Nephron progenitor cell (in vitro differentiated cells): ENCODE results near the gene ESF1.

ENCODE experiments used
- DNase-seq: peaks from one replicate; pipeline ENCODE4 v3.0.0; 2021
- H3K27ac Mint-ChIP-seq: 2 replicates; pipeline ENCODE4 v1.8.0; 2021; ENCODE audit warnings: mild to moderate bottlenecking, moderate library complexity, mixed read lengths
- H3K27me3 Mint-ChIP-seq: 2 replicates; pipeline ENCODE4 v1.8.0; 2021; ENCODE audit warnings: mild to moderate bottlenecking, low read depth, mixed read lengths; ENCODE audit not compliant: poor library complexity
- H3K36me3 Mint-ChIP-seq: 2 replicates; pipeline ENCODE4 v1.8.0; 2021; ENCODE audit warnings: low read depth, mixed read lengths
- H3K4me1 Mint-ChIP-seq: 2 replicates; pipeline ENCODE4 v1.8.0; 2021; ENCODE audit warnings: mixed read lengths
- H3K4me3 Mint-ChIP-seq: 2 replicates; pipeline ENCODE4 v1.8.0; 2021; ENCODE audit warnings: mild to moderate bottlenecking, moderate library complexity, mixed read lengths
- H3K9me3 Mint-ChIP-seq: 2 replicates; pipeline ENCODE4 v1.8.0; 2021; ENCODE audit warnings: mild to moderate bottlenecking, moderate library complexity, mixed read lengths
- TF ChIP-seq, protein P1 (sequence below): fragments of 200-600 bp; sonication (generic); IDR thresholded peaks from 2 replicates; pipeline ENCODE4 v1.5.0; 2021; ENCODE audit warnings: antibody characterized with exemption

ESF1 gene

GRCh38 chr20:13701486-13701885 is 83.2 kb downstream of the ESF1 start:
- no peak for DNase-seq
- Mint-ChIP-seq H3K4me1 (no peaks in the 10 kb centered on the region), H3K27me3 (peaks cover 2% of the 10 kb centered on the region), H3K36me3 (no peaks in the 10 kb centered on the region), H3K4me3 (no peak overlapping the region), H3K27ac (no peak overlapping the region), H3K9me3 (peaks cover 1% of the 10 kb centered on the region)
- TF ChIP-seq, protein P1, sequence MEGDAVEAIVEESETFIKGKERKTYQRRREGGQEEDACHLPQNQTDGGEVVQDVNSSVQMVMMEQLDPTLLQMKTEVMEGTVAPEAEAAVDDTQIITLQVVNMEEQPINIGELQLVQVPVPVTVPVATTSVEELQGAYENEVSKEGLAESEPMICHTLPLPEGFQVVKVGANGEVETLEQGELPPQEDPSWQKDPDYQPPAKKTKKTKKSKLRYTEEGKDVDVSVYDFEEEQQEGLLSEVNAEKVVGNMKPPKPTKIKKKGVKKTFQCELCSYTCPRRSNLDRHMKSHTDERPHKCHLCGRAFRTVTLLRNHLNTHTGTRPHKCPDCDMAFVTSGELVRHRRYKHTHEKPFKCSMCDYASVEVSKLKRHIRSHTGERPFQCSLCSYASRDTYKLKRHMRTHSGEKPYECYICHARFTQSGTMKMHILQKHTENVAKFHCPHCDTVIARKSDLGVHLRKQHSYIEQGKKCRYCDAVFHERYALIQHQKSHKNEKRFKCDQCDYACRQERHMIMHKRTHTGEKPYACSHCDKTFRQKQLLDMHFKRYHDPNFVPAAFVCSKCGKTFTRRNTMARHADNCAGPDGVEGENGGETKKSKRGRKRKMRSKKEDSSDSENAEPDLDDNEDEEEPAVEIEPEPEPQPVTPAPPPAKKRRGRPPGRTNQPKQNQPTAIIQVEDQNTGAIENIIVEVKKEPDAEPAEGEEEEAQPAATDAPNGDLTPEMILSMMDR, result no peak

DNA sequence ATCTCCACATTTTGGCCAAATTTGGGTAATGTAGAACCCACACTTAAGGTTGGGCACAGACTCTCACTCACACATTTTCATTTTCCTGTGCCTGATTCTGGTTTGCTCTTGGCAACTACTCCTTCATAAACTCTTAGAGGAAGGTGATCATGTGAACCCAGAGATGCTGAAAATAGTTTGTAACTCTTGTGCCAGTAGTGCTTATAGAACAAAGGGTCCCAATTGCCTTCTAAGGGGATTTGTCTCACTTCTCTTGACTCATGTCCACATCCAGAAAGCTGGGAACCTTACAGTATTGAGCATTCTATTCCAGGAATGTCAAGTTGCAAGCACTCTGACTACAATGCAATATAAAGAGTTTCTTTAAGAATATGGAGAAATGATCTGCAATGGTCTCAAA is 84.0 kb downstream of the ESF1 start:
- no peaks in the 10 kb centered on the region for H3K4me1 Mint-ChIP-seq
- no peak overlapping the region for H3K4me3 Mint-ChIP-seq
- H3K27me3 Mint-ChIP-seq, result no peaks in the 10 kb centered on the region
- no peak overlapping the region for H3K27ac Mint-ChIP-seq
- H3K36me3 Mint-ChIP-seq, result no peaks in the 10 kb centered on the region
- no peaks in the 10 kb centered on the region for H3K9me3 Mint-ChIP-seq
- no peak for DNase-seq
- TF ChIP-seq, protein P1, result no peak

DNA sequence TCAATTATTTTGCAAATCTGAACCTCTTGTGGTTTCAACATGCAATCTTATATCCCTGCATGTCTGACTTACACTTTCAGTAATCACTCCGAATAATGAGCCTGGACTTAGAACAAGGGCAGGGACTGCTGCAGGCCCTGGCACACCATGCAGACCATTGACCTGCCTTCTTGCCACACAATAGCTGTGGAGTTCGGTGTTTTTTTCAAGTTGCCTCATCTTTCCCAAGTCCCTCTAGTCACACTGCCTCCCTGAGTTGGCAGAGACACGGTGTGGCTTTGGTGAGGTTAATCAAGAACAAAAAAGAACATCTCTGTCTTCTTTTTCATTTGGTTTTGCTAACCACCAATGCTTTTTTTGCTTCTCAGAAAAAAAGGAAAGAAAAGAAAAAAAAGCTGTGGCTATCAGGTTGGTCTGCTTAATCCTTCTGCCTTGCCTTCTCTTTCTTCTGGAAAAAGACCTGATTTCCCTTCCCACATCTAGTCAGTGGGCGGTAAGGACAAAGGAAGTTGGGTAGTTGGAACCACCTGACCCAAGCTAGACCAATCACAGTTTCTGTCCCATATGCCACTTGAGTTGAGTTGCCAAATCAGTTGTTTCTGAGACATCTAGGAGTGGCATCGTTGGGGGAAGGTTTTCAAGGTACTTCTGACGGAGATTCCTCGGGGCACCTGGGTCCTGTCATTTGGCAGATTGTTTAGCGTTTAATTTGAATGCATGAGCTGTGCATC is 90.1 kb downstream of the ESF1 start:
- Mint-ChIP-seq H3K36me3 (no peaks in the 10 kb centered on the region), H3K27me3 (no peaks in the 10 kb centered on the region), H3K4me3 (no peak overlapping the region), H3K27ac (no peak overlapping the region), H3K4me1 (peaks cover 23% of the 10 kb centered on the region), H3K9me3 (peaks cover 9% of the 10 kb centered on the region)
- TF ChIP-seq, protein P1, result no peak
- DNase-seq, result no peak

DNA sequence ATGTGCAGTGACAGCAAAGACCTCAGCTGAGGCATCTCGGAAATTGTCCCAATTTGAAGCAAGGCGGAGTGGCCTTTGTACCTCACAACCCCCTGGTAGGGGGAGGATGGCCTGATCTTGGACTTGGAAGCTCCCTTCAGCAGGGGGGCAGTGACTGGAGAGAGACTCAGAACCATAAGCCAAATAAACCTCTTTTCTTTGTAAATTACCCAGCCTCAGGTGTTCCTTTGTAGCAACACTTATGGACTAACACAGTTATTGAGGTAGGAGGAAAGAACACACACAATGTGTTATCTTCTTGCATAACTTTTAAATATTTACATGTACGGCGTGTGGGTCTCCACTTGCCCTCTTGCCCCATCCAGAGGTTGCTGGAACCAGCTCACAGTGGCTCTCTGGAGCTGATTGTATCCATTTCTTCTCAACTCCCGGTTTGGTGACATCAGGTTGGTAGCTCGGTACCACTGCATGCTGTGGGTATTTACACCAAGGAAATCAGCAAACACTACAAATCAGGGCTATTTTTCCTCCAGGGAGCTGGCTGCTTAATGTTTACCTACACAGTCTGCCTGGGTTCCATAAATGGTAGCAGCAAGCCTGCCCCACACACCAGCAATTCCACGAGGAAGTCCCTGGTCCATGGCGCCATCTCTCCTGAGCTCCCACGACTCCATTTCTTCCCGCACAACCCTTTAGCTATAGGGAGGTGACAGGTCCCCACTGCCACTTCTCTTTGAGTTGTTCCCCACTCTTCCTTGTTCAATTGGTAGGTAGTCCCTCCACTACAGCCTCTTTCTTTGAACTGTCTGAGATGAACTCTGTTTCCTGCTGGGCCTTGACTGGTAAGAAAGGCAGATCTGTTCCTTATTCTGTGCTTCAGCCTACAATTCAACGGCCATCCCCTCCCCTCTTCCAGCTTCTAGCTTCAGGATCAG is 91.7 kb downstream of the ESF1 start:
- no peak overlapping the region for H3K4me3 Mint-ChIP-seq
- no peaks in the 10 kb centered on the region for H3K27me3 Mint-ChIP-seq
- H3K27ac Mint-ChIP-seq, result peak overlapping the region; percentile 31
- DNase-seq, result no peak
- peaks cover 9% of the 10 kb centered on the region for H3K9me3 Mint-ChIP-seq
- H3K4me1 Mint-ChIP-seq, result peaks cover 23% of the 10 kb centered on the region
- TF ChIP-seq, protein P1, result no peak
- no peaks in the 10 kb centered on the region for H3K36me3 Mint-ChIP-seq

GRCh38 chr20:13690943-13691342 is 93.8 kb downstream of the ESF1 start:
- Mint-ChIP-seq H3K27ac (peak overlapping the region; percentile 44), H3K4me1 (peaks cover 23% of the 10 kb centered on the region), H3K36me3 (no peaks in the 10 kb centered on the region), H3K9me3 (peaks cover 9% of the 10 kb centered on the region), H3K27me3 (peaks cover 4% of the 10 kb centered on the region), H3K4me3 (no peak overlapping the region)
- DNase-seq, result no peak
- TF ChIP-seq, protein P1, result no peak
